GM21619 (cell line): ENCODE results near the gene RAP1GAP.

Experiments used
- ATAC-seq: cut with Tn5 transposase; IDR thresholded peaks from one replicate; pipeline ENCODE4 v1.9.1; 2021; ENCODE audit not compliant: unreplicated experiment

The RAP1GAP gene

DNA sequence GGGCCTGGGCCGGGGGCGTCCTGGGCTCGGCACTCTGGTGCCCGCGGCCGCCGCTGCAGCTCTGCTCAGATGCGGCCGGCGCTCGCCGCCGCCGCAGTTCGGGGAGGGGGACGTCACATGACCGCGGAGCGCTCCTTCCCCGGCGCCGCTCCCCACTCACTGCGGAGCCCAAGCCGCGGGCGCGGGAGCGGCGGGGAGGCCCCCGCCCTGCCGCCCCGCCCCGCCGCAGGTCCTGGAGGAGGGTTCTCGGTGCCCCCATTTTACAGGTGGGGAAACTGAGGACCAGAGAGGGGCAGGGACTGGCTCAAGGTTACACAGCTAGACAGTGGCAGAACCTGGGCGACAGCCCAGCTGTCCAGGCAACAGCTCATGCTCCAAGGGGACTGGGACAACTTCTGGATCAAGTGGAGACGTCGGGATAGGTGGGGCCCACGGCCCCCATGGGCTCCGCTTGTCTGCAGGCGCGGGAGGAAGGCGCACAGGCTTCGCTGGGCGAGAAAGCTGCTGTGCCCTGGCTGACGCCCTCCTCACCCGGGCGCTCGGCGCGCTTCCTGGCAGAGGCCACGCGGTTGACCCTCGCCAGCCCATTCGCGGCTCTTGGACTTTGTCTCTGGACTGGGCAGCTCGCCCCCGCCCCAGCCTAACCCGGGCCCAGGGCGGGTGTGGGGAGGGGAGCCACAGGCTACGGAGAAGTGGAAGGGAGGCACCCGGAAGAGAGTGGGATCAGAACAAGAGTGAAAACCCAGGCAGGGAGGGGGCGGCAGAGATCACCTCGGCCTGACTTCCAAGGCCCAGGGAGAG, at the start of gene RAP1GAP:
TSS of gene RAP1GAP (minus strand) at position 100 of the 801 bp plus-strand sequence. CDS start 49,325 bp downstream, outside the sequence.
- no peak for ATAC-seq

DNA sequence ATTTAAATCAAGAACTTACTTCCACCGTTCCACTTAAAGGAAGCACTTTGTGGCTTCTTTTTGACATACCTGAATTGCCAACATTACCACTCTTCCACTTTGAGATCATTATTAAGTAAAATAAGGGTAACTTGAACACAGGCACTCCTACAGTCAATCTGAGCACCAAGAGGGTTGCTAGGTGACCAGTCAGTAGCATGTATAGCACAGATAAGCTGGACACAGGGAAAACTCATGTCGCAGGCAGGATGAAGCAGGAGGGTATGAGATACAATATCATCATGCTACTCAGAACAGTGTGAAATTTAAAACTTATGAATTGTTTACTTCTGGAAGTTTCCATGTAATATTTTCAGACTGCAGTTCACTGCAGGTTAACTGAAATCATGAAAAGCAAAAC, 47.0 kb upstream of the RAP1GAP start:
- no peak for ATAC-seq

DNA sequence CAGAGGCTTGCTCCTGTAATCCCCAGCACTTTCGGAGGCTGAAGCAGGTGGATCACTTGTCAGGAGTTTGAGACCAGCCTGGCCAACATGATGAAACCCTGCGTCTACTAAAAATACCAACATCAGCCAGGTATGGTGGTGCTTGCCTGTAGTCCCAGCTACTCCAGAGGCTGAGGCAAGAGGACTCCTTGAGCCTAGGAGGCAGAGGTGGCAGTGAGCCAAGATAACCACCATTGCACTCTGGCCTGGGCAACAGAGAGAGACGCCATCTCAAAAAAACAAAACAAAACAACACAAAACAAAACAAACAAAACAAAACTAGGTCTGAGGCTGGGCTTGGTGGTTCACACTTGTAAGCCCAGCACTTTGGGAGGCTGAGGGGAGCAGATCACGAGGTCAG, 38.7 kb upstream of the RAP1GAP start:
- ATAC-seq: no peak

DNA sequence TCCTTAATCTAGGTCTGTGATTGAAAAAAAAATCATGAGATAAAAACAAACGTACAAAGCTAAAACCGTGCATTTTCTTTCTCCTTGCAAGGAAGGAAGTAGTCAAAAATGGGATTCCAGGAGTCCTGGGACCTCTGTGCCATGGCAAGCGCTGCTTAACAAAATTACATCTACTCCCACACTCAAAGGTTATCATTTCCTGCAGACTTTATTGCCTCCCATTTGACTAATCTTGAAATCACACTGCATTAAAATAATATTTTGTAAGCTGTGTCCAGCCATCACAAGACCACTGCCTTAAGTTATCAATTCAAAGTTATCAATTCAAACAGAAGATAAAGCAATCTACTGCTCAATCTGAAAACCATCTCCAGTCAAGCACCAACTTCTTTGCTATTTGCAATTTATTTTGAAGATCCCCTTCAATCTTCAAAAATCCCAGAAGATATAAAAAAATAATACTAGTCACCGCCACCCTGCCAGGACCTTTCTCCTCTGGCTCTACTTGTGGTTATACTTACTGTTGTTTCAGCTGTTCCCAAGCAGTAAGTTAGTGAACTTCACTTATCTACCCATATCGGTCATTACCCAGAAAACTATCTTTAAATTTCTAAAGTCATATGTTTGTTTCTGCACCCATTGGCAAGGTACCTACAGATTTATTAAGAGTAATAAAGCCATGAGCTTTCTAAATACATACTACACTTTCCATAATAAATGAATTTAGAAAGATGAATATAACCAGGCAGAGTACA, 38.1 kb upstream of the RAP1GAP start:
- no peak for ATAC-seq

DNA sequence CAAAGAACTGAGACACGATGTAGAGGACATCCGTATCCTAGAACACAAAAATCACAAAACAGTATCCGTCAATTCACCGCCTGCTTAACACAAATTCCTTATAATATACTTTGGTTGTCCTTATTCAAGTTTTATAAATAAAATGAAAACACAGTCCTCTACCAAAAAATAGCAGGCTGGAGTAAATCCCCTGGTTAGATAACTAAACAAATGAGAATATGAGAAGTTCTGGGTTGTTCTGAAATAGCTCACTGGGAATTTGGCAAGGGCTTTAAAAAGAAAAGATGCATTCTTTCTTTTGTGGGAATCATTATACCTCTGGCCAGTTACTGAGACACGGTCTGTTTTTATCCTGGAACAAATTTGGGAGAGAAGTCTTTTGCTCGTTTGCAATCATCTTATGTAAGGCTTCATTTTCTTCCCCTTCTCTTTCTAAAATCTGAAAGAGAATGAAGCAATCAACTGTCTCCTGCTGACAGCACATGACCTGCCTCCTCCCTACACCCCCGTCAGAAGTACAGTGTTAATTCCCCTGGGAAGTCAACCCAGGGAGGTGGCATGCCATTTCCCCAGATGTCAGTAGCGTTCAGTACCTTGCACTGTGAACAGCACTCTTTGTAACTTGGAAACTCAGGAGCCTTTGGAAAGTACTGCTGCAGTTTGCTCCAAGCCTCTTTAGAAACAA, 37.1 kb upstream of the RAP1GAP start:
- ATAC-seq: no peak

DNA sequence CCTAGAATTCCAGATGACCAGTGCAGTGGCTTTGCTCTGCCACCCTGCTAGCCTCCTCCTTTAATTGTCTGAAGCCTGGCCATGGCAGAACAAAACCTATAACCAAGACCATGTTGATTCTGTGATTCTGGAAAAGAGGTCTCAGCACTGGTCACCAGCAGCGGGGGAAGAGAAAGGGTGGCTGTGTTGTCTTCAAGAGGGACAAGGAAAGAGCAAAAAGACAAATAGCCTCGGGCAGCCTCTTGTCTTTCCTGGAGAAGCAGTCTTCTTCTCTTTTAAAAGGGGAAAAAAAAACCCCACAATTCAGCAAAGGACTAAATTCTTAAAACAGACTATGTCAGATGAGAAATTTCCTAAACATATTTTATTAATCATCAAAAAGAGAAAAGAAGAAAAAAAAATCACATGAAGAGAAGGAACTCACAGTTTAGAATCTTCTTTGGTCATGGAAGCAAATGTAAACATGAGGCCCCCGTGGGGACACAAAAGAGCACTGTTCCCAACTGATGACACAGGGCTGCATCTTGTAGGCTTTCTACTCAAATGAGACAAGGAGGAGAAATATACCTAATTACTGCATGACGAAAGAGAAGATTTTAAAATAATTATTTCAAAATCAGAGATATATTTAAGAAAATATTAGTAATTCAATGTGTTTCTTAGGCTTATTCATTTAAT, 36.3 kb upstream of the RAP1GAP start:
- ATAC-seq: no peak

DNA sequence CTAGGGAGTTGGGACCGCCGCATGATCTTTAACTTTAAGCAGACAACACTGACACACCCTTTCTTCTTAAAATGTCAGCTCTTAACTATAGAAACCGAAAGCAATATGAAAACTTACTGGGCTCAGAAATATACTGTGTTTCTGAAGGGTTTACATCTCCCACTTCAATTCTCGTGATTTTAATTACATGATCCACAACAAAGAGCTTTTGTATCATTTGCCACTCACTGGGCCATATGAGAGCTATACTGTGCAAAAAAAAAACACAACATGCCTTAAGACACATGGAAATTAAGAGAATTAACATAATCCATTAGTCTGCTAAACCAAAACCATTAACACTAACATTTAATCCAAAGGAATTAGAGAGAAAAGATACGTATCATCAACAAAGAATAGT, 35.0 kb upstream of the RAP1GAP start:
- no peak for ATAC-seq

DNA sequence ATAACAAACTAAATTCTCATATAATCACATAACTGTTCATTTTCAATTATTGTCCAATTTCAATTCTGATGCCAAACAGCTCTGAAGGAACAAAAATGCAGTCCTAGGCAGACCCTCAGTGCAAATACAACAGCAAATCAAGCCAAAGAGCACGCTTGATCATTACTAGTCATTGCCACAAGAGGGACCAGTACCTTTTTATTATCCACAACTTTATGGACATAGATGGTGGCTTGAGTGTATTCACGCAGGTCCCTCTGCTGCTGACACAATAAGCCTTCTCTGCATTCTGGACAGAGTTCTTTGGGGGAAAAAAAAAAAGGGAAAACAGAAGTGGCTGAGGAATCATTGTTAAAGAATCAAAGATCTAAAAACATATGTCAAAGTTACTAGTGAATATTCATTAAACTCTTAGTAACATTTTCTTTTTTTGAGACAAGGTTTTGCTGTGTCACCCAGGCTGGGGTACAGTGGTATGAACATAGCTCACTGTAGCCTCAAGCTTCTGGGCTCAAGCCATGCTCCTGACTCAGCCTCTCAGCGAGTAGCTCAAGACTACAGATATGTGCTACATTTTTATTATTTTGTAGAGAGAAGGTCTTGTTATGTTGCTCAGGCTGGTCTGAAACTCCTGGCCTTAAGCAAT, 34.3 kb upstream of the RAP1GAP start:
- no peak for ATAC-seq

DNA sequence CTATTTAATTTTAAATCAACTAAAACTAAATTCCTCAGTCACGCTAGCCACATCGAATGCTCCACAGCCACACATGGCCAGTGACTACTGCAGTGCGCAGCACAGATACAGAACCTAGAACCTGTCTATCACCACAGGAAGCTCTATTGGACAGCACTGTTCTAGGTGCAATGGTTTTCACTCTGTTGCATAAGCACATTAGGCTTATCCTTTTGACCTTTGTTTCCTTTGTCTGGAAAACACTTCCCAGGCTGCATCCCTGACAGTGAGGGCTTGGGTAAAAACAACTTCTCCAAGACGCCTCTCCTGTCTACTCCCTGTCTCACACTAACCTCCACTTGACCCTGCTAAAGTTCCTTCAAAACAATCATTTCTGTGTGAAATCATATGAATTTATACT, 33.6 kb upstream of the RAP1GAP start:
- no peak for ATAC-seq

DNA sequence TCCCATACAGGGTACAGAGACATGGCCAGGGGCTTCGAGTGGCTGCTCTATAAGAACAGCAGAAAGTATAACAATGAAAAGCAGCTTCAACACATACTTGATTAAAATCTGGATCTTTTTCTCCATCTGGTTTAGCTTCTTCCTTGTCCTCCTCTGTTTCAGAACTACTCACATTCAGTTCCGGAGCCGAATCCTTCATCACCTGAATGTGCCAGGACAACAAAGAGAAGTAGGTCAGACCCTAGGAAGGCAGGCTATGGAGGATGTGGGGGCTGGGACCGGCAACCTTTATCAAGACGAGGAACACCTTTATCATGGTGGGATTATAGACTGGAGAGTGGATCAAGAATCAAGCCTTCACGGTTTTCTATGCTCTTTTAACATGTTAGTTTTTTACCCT, 32.2 kb upstream of the RAP1GAP start:
- ATAC-seq: no peak

DNA sequence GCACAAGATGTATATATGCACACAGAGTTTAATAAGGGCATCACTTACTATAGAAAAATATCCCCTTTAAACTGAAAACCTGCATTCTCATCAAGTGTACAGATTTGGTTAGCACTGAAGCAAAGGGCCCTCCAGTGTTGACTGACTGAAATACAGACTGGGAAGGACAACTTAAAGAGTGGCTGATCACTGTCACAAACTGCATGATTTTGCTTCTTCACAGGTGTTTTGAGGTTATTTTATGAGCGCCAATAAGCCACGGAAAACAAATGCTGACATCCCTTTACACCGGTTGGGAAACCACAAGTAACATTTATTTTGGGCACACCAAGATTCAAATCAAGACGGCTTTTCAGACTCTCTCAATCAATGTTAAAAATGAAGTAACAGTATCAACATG, 30.9 kb upstream of the RAP1GAP start:
- no peak for ATAC-seq

DNA sequence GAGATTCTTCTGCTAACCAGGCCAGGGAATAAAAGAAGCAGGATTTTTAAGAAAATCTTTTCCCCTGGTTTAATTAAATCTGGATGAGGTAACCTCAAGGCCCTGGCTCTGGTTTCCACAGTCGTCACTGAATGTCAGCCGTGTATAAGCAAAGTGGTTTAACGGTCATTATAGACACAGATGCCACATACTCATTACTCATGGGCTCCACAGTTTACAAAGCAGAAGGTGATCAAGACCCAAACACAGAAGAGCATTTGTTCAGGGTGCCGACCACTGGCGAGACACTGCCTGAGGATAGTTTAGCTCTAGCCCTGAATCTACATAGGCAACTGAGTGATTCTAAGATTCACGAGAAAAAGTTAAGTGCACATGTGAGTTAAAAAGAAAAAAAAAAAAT, 27.8 kb upstream of the RAP1GAP start:
- no peak for ATAC-seq

DNA sequence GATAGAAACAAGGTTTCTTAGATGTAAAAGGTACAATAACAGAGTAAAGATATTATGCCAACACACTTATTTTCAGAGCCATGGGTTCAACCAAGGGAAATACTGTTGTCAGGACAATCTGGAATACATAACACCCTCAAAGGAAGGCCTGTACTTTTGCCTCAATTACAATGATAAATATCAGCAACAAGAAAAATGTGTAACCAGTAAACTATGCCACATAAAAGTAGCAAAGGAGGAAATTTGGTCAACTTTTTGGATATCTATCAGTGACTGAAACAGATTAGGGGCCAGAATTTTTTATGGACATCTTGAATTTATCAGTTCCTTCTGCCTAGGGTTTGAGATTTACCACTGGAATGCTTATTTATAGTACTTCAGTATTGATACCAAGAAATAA, 24.6 kb upstream of the RAP1GAP start:
- ATAC-seq: no peak

DNA sequence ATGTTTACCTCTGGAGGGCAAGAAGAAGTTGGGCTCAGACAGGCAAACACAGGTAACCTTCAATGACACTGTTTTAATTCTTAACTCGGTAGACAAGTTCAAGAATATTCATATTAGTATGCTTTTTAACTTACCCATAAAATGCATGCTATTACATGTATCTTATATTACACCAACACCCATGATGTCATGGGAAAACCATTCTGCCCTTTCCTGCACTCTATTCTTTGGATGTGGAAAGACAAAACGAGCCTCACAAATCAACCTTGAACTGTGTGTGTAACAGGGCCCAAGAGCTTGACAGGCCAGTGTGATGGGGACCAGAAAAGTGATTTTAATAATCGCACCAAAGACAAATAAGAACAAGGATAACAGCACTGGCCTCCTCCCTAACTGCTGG, 22.6 kb upstream of the RAP1GAP start:
- ATAC-seq: no peak

DNA sequence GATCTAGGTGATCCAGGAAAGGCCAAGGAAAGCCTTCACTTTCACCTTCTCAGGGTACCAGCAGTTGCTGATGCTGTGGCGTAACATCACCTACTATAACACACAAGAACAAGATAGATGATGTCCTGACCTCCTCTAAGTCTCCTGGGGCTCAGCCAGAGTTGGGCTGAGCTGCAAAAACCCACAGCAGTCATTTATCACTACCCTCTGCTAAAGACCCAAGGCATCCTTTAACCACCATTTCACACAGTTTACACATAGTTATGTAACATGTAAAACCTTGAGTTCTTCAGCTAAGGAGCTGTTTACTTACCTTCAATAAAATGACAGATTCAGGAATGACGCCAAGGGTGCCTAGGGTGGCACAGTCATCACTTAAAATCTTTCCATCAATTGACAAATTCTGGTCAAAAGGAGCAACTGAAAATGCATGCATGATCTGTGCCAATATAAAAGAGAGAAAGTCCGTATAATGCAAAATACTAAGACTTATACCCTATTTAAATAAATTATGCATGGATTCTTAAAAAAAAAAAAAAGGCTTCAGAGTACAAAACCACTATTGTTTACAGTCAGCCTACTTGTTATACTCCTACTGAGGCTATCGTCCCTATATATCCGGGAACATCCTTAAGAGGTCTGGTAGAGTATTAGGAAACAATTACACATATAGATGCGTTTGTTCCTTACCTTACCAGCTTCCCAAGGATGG, 20.7 kb upstream of the RAP1GAP start:
- ATAC-seq: no peak

DNA sequence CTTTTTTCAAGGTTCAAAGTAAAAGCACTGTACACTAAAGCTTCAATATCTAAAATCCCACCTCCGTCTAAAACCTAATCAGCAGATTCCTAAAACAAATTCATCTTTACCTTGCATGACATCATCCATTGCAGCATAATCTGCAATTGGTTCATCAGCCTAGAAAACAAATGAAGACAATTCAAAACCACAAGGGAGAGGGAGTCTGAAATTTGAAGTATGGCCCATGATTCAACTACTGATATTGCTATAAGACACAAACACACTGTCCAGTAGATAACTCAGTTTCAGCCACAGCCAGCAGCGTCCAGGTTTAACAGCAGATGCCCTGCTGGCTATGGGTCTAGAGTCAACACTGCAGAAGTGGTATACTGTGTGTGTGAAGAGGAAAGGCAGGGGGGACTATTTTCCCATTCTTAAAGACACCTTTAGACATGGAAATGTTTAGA, 17.9 kb upstream of the RAP1GAP start:
- no peak for ATAC-seq

DNA sequence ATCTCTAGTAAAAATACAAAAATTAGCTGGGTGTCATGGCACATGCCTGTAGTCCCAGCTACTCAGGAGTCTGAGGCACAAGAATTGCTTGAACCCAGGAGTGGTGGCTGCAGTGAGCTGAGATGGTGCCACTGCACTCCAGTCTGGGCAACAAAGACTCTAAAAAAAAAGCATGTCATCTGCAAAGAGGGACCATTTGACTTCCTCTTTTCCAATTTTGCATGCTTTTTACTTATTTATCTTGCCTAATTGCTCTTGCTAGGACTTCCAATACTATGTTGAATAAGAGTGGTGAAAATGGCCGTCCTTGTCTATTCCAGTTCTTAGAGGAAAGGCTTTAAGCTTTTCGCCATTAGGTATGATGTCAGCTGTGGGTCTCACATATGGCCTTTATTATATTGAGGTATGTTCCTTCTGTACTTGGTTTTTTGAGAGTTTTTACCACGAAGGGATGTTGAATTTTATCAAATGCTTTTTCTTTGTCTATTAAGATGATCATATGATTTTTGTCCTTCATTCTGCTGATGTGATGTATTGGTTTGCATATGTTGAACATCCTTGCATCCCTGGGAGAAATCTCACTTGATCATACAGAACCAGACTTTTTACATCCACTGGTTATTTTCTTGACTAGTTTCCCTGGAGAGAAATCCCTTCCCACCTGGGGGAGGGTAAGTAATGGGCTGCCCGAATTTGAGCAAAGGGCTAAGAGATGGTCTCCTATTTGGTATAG, 17.0 kb upstream of the RAP1GAP start:
- ATAC-seq: no peak

DNA sequence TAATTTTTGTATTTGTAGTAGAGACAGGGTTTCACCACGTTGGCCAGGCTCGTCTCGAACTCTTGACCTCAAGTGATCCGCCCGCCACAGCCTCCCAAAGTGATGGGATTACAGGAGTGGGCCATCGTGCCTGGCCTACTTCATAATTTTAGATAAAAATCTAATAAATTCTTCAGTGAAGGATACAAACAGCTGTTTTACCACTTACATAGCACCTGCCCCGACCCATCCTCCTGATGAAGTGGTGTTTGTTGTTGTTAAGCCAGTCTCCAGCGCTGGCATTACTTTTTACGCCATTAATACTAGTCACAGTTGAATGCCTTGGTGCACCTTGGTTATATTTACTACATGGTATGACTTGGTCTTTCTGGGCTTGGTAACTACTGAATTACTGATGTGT, 12.3 kb upstream of the RAP1GAP start:
- no peak for ATAC-seq

DNA sequence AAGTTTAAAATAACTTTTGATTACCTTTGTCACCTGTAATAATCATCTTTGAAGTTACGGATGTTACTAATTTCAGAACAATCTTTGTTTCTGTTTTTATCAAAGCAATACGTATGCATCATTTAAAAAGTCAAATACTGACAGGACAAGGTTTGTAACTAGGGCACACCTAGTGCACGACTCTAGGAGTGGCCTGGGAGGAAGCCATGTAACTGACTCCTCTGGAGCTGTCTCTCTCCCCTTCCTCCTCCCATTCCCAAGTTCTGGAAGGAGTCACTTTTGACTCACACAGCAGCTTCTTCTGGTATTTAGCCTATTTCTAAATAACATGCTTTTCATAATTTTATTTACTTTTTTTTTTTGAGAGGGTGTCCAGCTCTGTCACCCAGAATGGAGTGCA, 11.8 kb upstream of the RAP1GAP start:
- ATAC-seq: no peak
